Stromal cell of bone marrow (primary cell): ENCODE measurements around the gene GRID2IP.

Source experiments
- DNase-seq: peaks from one replicate; pipeline ENCODE4 v3.0.0-alpha.2; 2012; ENCODE audit warnings: low read depth

Gene GRID2IP

DNA sequence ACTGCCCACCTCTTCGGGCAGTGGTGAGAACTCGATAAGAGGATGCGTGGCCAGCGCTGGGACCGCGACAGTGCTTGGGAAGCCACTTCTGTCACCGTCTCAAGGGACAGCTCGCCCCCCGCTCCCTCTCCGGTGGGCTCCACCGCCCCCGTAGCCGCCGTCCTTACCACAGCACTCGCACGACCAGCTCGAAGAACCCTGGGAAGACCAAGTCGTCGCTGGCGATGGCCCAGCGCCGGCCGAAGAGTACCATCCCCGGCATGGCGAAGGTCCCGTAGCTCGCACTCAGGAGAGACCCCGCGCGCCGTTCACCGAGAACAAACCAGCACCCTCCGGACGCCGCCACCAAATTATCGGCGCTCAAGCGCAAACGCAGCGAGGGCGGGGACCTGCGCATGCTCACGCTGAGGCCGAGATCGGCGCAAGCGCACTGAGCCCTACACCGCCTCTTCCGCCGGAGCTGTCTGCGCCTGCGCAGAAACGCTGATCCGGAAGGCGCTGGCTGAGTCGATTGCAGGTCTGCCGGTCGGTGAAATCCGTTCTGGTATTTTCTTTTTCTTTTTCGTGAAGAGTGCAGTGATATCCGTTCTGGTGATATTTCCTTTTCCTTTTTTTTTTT is 103.6 kb downstream of the GRID2IP start, which contains the start of gene DAGLB:
TSS of gene DAGLB (minus strand) at position 374 of the 619 bp plus-strand sequence. CDS start at position 262, 112 bp downstream.
- DNase-seq = peak; percentile 70
